HFF-Myc (cell line): Measurements from ENCODE around the gene DNAJC3.
"Not testable (repeated sequence)": the region's sequence is repeated elsewhere in the genome, so short reads cannot be mapped to it uniquely, and the experiment has no call there.

Source experiments
- DNase-seq: peaks from one replicate; pipeline ENCODE4 v3.0.0-alpha.2; 2011; ENCODE audit warnings: low read depth; ENCODE audit errors: extremely low read depth
- H3K4me3 ChIP-seq: replicated peaks from 2 replicates; pipeline ENCODE4 v1.5.1; 2011; ENCODE audit warnings: low read depth, mild to moderate bottlenecking, control low read depth, low read length
- TF ChIP-seq, protein P1 (sequence below): IDR thresholded peaks from 2 replicates; pipeline ENCODE4 v1.5.1; 2012; ENCODE audit warnings: mild to moderate bottlenecking, low read depth, low read length, control low read depth; ENCODE audit errors: missing control alignments

Gene DNAJC3

DNA sequence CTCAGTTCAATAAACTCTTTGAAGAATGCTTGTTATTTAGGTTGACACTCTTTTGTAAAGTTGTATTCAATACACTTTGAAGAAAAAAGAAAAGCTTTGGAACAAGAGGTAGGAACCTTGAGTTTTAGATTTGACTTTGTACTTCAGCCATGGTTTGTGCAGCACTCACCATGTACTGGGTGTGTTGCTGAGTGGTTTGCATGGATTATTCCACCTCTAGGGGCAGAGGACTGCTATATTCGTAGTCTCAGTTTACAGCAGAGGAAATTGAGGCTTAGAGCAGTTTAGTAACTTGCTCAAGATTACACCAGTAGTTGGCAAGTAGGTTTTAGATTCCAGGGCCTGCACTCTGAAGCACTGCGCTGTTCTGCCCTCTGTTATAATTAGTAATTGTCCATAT, 68.8 kb downstream of the DNAJC3 start:
- no peak overlapping the region for H3K4me3 ChIP-seq
- no peak for DNase-seq
- TF ChIP-seq, protein P1, sequence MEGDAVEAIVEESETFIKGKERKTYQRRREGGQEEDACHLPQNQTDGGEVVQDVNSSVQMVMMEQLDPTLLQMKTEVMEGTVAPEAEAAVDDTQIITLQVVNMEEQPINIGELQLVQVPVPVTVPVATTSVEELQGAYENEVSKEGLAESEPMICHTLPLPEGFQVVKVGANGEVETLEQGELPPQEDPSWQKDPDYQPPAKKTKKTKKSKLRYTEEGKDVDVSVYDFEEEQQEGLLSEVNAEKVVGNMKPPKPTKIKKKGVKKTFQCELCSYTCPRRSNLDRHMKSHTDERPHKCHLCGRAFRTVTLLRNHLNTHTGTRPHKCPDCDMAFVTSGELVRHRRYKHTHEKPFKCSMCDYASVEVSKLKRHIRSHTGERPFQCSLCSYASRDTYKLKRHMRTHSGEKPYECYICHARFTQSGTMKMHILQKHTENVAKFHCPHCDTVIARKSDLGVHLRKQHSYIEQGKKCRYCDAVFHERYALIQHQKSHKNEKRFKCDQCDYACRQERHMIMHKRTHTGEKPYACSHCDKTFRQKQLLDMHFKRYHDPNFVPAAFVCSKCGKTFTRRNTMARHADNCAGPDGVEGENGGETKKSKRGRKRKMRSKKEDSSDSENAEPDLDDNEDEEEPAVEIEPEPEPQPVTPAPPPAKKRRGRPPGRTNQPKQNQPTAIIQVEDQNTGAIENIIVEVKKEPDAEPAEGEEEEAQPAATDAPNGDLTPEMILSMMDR: no peak

- no peak overlapping the region for H3K4me3 ChIP-seq
- TF ChIP-seq, protein P1: no peak
- no peak for DNase-seq
These were observed 72.6 kb downstream of the DNAJC3 start for GRCh38 chr13:95749545-95749944.

DNA sequence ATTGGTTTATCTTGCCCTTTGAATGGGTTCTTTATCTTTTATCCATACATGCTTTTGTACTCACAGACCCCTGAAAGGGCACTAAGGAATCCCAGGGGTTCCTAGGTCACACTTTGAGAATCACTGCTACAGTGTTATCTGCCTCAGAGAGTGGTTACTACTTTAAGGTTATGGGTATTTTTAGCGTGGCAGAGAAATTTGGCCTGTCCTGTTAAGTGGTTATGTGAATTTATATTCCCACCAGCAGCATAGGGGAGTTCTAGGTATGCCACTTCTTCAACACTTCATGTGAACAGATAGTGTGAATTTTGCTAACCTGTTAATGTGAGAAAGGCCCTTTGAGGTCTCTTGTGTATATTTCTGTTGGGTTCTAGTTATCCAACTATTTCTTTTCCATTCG, 75.7 kb downstream of the DNAJC3 start:
- H3K4me3 ChIP-seq: no peak overlapping the region
- DNase-seq: no peak
- TF ChIP-seq, protein P1: no peak

GRCh38 chr13:95754069-95754468, 77.1 kb downstream of the DNAJC3 start:
- DNase-seq: no peak
- no peak overlapping the region for H3K4me3 ChIP-seq
- TF ChIP-seq, protein P1: no peak

- DNase-seq: no peak
- no peak overlapping the region for H3K4me3 ChIP-seq
- TF ChIP-seq, protein P1: no peak
These were observed 79.1 kb downstream of the DNAJC3 start for GRCh38 chr13:95756072-95756471.

- DNase-seq, H3K4me3 ChIP-seq: not testable (repeated sequence)
These were observed 85.7 kb downstream of the DNAJC3 start for GRCh38 chr13:95762626-95763025.

GRCh38 chr13:95763601-95764000, 86.7 kb downstream of the DNAJC3 start:
- no peak overlapping the region for H3K4me3 ChIP-seq
- no peak for DNase-seq
- TF ChIP-seq, protein P1: no peak
